ENCODE data around the gene CCDC18. TPM values are rescaled to one million over a fixed set of nuclear protein-coding genes. Genes with fewer than 3 reads are reported as not detected.
"Not testable (repeated sequence)": the region's sequence is repeated elsewhere in the genome, so short reads cannot be mapped to it uniquely, and the experiment has no call there.

The CCDC18 gene
- total RNA-seq, 1 donor from 2014 or later, result 16.2 TPM

GRCh38 chr1:93255222-93256079 is 74.9 kb downstream of the CCDC18 start:
- no peak overlapping the region for H3K4me3 ChIP-seq (ENCODE audit: low read depth, low read length)
- no peak for TF ChIP-seq CTCF (conservative IDR thresholded peaks at IDR 0.05; ENCODE audit: low read depth, low read length)
- peak; percentile 38 for DNase-seq (ENCODE audit: low read depth)

GRCh38 chr1:93256433-93256832 is 75.9 kb downstream of the CCDC18 start:
- no peak overlapping the region for H3K4me3 ChIP-seq (ENCODE audit: low read depth, low read length)
- no peak for DNase-seq (ENCODE audit: low read depth)
- no peak for TF ChIP-seq CTCF (conservative IDR thresholded peaks at IDR 0.05; ENCODE audit: low read depth, low read length)

GRCh38 chr1:93257889-93258288 is 77.4 kb downstream of the CCDC18 start:
- TF ChIP-seq CTCF (conservative IDR thresholded peaks at IDR 0.05; ENCODE audit: low read depth, low read length), result no peak
- no peak overlapping the region for H3K4me3 ChIP-seq (ENCODE audit: low read depth, low read length)
- DNase-seq (ENCODE audit: low read depth), result no peak

- not testable (repeated sequence) for H3K4me3 ChIP-seq (ENCODE audit: low read depth, low read length)
Measured at GRCh38 chr1:93260726-93261125, 80.2 kb downstream of the CCDC18 start.

GRCh38 chr1:93262645-93263044 is 82.1 kb downstream of the CCDC18 start:
- TF ChIP-seq CTCF (conservative IDR thresholded peaks at IDR 0.05; ENCODE audit: low read depth, low read length), result no peak
- DNase-seq (ENCODE audit: low read depth), result no peak
- no peak overlapping the region for H3K4me3 ChIP-seq (ENCODE audit: low read depth, low read length)

More at GRCh38 chr1:93260726-93261125, 80.2 kb downstream of the CCDC18 start:
- DNase-seq (ENCODE audit: low read depth), result not testable (repeated sequence)

GRCh38 chr1:93268888-93269287 is 88.4 kb downstream of the CCDC18 start:
- DNase-seq (ENCODE audit: low read depth); H3K4me3 ChIP-seq (ENCODE audit: low read depth, low read length): not testable (repeated sequence)

GRCh38 chr1:93275262-93275633 is 94.7 kb downstream of the CCDC18 start:
- not testable (repeated sequence) for H3K4me3 ChIP-seq (ENCODE audit: low read depth, low read length); DNase-seq (ENCODE audit: low read depth)

GRCh38 chr1:93275634-93276295 is 95.2 kb downstream of the CCDC18 start:
- peak; percentile 9 for TF ChIP-seq CTCF (conservative IDR thresholded peaks at IDR 0.05; ENCODE audit: low read depth, low read length)
- DNase-seq (ENCODE audit: low read depth), result peak; percentile 90
- peak overlapping the region; percentile 34 for H3K4me3 ChIP-seq (ENCODE audit: low read depth, low read length)

GRCh38 chr1:93277530-93277929 is 97.0 kb downstream of the CCDC18 start:
- not testable (repeated sequence) for DNase-seq (ENCODE audit: low read depth); H3K4me3 ChIP-seq (ENCODE audit: low read depth, low read length)
